ENCODE data around the gene CDH15.

DNA sequence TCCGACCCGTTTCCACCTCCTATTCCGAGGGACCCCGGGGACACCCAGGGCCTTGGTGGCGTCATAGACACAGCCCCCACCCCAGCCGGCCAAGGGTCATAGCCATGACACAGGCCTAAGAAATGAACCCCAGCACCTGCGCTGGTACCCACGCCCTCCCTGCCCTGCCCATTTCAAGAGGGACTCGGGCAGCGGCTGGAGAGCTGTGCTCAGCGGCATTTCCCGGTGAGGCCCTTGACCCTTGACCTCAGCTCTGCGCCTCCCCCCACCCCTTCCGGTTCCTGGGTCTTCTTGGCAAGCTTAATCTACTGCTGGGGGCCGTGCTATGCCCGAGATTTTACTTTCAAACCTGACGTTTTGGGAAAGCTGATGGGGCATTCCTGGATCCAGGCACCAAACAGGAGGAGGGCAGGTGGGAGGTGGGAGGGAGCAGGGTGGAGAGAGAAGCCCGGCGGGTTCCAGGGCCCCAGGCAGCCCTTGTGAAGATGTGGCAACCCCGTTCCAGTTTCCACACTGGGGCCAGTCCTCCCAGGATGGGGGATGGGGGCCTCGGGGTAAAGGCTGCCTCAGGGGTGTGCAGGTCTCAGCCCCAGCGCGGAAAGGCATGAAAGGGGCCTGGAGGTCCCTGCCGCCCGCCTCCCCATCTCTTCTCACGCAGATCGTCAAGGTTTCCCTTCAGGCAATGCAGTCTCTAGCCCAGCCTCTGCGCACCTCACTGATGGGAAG lies 28.7 kb downstream of the CDH15 start, which contains the start of gene SLC22A31:
- TF ChIP-seq POLR2A (IDR thresholded peaks at IDR 0.05): no peak
- TF ChIP-seq, protein P1, sequence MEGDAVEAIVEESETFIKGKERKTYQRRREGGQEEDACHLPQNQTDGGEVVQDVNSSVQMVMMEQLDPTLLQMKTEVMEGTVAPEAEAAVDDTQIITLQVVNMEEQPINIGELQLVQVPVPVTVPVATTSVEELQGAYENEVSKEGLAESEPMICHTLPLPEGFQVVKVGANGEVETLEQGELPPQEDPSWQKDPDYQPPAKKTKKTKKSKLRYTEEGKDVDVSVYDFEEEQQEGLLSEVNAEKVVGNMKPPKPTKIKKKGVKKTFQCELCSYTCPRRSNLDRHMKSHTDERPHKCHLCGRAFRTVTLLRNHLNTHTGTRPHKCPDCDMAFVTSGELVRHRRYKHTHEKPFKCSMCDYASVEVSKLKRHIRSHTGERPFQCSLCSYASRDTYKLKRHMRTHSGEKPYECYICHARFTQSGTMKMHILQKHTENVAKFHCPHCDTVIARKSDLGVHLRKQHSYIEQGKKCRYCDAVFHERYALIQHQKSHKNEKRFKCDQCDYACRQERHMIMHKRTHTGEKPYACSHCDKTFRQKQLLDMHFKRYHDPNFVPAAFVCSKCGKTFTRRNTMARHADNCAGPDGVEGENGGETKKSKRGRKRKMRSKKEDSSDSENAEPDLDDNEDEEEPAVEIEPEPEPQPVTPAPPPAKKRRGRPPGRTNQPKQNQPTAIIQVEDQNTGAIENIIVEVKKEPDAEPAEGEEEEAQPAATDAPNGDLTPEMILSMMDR (IDR thresholded peaks at IDR 0.05): no peak
